Measurements from ENCODE around the gene DLG2. TPM values are rescaled to one million over a fixed set of nuclear protein-coding genes. Genes with fewer than 3 reads are reported as not detected.

The DLG2 gene
- total and polyA plus RNA-seq, 2 of the 8 experiments (the other 6 are each of a cell fraction or from before 2014, with no cell fraction given), result 1.7 to 14.3 TPM

DNA sequence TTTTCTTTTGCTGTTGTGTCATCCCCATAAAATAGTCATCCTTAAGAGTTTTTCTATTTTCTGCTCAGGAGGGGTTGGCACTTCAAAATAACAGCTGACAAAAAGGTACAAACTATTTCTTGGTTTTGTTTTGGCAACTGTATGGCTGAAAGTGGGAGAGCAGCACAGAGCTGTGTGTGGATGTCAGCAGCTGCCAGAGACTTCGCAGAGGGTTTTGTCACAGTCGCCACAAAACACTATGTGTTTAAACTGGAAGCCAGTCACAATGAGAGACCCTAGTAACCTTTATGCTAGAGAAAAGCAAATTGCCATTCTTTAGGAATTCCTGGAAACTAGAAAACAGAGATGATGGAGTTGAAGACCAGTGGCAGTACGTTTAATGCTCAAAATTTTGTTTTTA is 2151.4 kb downstream of the DLG2 start:
- no peak for FAIRE-seq
- H3K27me3 ChIP-seq (replicated peaks in 1 of 4; ENCODE audit: control insufficient read depth in 3 of 4, extremely low read depth in 1 of 4, insufficient read depth in 3 of 4, low read length in 3 of 4), result no peaks in the 10 kb centered on the region
- no peaks in the 10 kb centered on the region for H3K79me1 ChIP-seq (ENCODE audit: low read depth, low read length)
- H2BK15ac ChIP-seq (ENCODE audit: low read length), result no peak overlapping the region
- H3K4me3 ChIP-seq (ENCODE audit: extremely low read depth in 1 of 4, insufficient read depth in 2 of 4, low read depth in 3 of 4, low read length in 4 of 4), result no peak overlapping the region
- H4K20me1 ChIP-seq (replicated peaks in 1 of 2; ENCODE audit: control insufficient read depth in 1 of 2, insufficient read depth in 2 of 2, low read length in 2 of 2), result no peaks in the 10 kb centered on the region
- no peak overlapping the region for H3K27ac ChIP-seq (ENCODE audit: low read depth, low read length)
- H3K4me2 ChIP-seq (ENCODE audit: insufficient read depth in 1 of 2, low read depth in 2 of 2, low read length in 2 of 2), result no peak overlapping the region
- no peaks in the 10 kb centered on the region; a peak in 1 of 7 replicates for H3K4me1 ChIP-seq (replicated peaks in 1 of 4; ENCODE audit: control insufficient read depth in 3 of 4, insufficient read depth in 4 of 4, low read length in 3 of 4)
- no peaks in the 10 kb centered on the region for H3K9me3 ChIP-seq (ENCODE audit: insufficient read depth in 2 of 2, low read depth in 1 of 2, low read length in 1 of 2)
- no peak for DNase-seq (ENCODE audit: low read depth in 1 of 2, low spot score in 2 of 2)
- H2BK12ac ChIP-seq (ENCODE audit: low read depth, low read length), result no peak overlapping the region
- H2BK20ac ChIP-seq (ENCODE audit: low read length), result no peak overlapping the region
- H3K23me2 ChIP-seq (ENCODE audit: low read depth, low read length), result no peaks in the 10 kb centered on the region
- 94% methylated on average over 3 of the region's 3 CpGs; no CpG with 5 or more reads in 1 of the 2 experiments for WGBS, 2 experiments (ENCODE audit: extremely low coverage in 1 of 2, insufficient coverage in 1 of 2, insufficient read length in 1 of 2, insufficient replicate concordance in 2 of 2, low coverage in 1 of 2, low lambda C conversion rate in 2 of 2, missing lambda C conversion rate in 1 of 2)
- no peak overlapping the region for H4K8ac ChIP-seq (ENCODE audit: extremely low read depth, insufficient read depth, low read length)
- H3K4ac ChIP-seq (replicated peaks; ENCODE audit: insufficient read length, low read depth, low read length), result no peak overlapping the region
- no peak overlapping the region for H2BK5ac ChIP-seq (ENCODE audit: low read depth, low read length)
- no peak overlapping the region for H3K14ac ChIP-seq (ENCODE audit: insufficient read length)
- H2AK5ac ChIP-seq (ENCODE audit: low read depth, low read length), result no peak overlapping the region
- H3K36me3 ChIP-seq (ENCODE audit: control insufficient read depth in 2 of 4, insufficient read depth in 4 of 4, low read length in 3 of 4), result no peaks in the 10 kb centered on the region
- no peak overlapping the region for H3K9ac ChIP-seq (replicated peaks in 1 of 4; ENCODE audit: extremely low read depth in 1 of 4, low read depth in 3 of 4, low read length in 3 of 4)
- POLR2A ChIA-PET (ENCODE audit: partially characterized antibody), result no interaction called here
- H2AFZ ChIP-seq (ENCODE audit: low read length), result no peak overlapping the region
- CTCF ChIA-PET (ENCODE audit: partially characterized antibody), result interaction anchor here (0.7 to 0.9 kb wide), 3 partner anchors 14 to 1444 kb away, joined by 3 to 4 read pairs (median 3); no protein-coding TSS in a partner anchor
- no peak overlapping the region for H4K5ac ChIP-seq (ENCODE audit: insufficient read length, low read depth, low read length)
- TF ChIP-seq SP1 (IDR thresholded peaks at IDR 0.05; ENCODE audit: low read depth, low read length) (no peak), TAF7 (optimal IDR thresholded peaks at IDR 0.05; ENCODE audit: borderline replicate concordance, low read depth, low read length) (no peak), POLR2A (IDR thresholded peaks at IDR 0.05; ENCODE audit: control extremely low read depth in 1 of 2, low read depth in 2 of 2, low read length in 2 of 2) (no peak), MAFK (IDR thresholded peaks at IDR 0.05; ENCODE audit: low read depth, low read length) (no peak), RFX5 (IDR thresholded peaks at IDR 0.05; ENCODE audit: borderline replicate concordance, low read depth, low read length) (no peak), SP4 (IDR thresholded peaks at IDR 0.05; ENCODE audit: low read length) (no peak), POU5F1 (IDR thresholded peaks at IDR 0.05; ENCODE audit: low read depth, low read length) (no peak), HDAC2 (IDR thresholded peaks at IDR 0.05; ENCODE audit: borderline replicate concordance in 1 of 2, low read depth in 2 of 2, low read length in 2 of 2) (no peak)
- H3K79me2 ChIP-seq (ENCODE audit: control insufficient read depth in 1 of 2, insufficient read depth in 2 of 2, low read length in 2 of 2), result no peaks in the 10 kb centered on the region
- no peak overlapping the region for H2BK120ac ChIP-seq (replicated peaks; ENCODE audit: low read depth, low read length)
- H4K91ac ChIP-seq (replicated peaks; ENCODE audit: insufficient read length, low read length), result no peak overlapping the region
- no peak overlapping the region for H3K23ac ChIP-seq (ENCODE audit: insufficient read length)
- H3K18ac ChIP-seq (ENCODE audit: extremely low read depth, low read length), result no peak overlapping the region
- no peak overlapping the region for H3K56ac ChIP-seq (replicated peaks; ENCODE audit: insufficient read length, low read depth, low read length)
